Iris pigment epithelial cell (primary cell): ENCODE data around the gene CISD2.
"Not testable (repeated sequence)": the region's sequence is repeated elsewhere in the genome, so short reads cannot be mapped to it uniquely, and the experiment has no call there.

Experiments
- DNase-seq: peaks from one replicate; pipeline ENCODE4 v3.0.0-alpha.2; 2011; ENCODE audit warnings: low read depth

CISD2 gene

DNA sequence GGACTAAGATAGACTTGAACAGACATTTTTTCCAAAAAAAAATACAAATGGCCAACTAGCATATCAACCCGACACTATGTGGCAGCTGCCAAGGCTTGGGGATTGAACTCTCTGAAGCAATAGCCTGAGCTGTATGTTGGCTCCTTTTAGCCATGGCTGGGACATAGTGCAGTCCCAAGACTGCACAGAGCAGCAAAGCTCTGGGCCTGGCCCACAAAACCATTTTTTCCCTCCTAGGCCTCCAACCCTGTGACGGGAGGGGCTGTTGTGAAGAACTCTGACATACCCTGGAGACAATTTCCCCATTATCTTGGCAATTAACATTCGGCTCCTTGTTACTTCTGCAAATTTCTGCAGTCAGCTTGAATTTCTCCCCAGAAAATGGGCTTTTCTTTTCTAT is 50.1 kb downstream of the CISD2 start:
- no peak for DNase-seq

GRCh38 chr4:102919697-102920096 is 50.9 kb downstream of the CISD2 start:
- not testable (repeated sequence) for DNase-seq

- no peak for DNase-seq
Measured at GRCh38 chr4:102935716-102936115, 66.9 kb downstream of the CISD2 start.

DNA sequence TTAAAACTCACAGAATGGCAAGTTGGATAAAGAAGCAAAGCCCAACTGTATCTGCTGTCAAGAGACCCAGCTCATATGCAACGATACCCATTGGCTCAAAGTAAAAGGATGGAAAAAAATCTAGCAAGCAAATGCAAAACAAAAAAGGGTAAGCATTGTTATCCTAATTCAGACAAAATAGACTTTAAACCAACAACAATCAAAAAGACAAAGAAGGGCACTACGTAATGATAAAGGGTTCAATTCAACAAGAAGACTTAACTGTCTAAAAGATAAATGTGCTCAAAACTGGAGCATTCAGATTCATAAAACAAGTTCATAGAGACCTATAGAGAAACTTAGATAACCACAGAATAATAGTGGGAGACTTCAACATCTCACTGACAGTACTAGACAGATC is 69.3 kb downstream of the CISD2 start:
- not testable (repeated sequence) for DNase-seq
